ENCODE measurements around the gene TIFAB.

TIFAB gene

GRCh38 chr5:135441350-135441831, 10.8 kb downstream of the TIFAB start:
- DNase-seq, result no peak

GRCh38 chr5:135440916-135441315, 11.2 kb downstream of the TIFAB start:
- no peak for DNase-seq

GRCh38 chr5:135439231-135440205, 12.6 kb downstream of the TIFAB start:
- DNase-seq, result no peak

- no peak for DNase-seq
These were observed 13.4 kb downstream of the TIFAB start for GRCh38 chr5:135438636-135439221.

GRCh38 chr5:135437796-135438560, 14.2 kb downstream of the TIFAB start:
- DNase-seq, result no peak

- DNase-seq, result no peak
These were observed 14.7 kb downstream of the TIFAB start for GRCh38 chr5:135437422-135437795.

- DNase-seq, result no peak
These were observed 15.2 kb downstream of the TIFAB start for GRCh38 chr5:135436951-135437418.

GRCh38 chr5:135435467-135436330, 16.5 kb downstream of the TIFAB start:
- DNase-seq, result no peak

GRCh38 chr5:135434591-135435466, 17.3 kb downstream of the TIFAB start:
- DNase-seq, result no peak

GRCh38 chr5:135433681-135434426, 18.3 kb downstream of the TIFAB start:
- DNase-seq, result no peak

- DNase-seq, result no peak
These were observed 20.0 kb downstream of the TIFAB start for GRCh38 chr5:135432113-135432512.

GRCh38 chr5:135430135-135430437, 22.1 kb downstream of the TIFAB start:
- DNase-seq, result no peak

GRCh38 chr5:135429301-135430134, 22.6 kb downstream of the TIFAB start:
- peak; percentile 36 for DNase-seq

GRCh38 chr5:135428586-135428985, 23.6 kb downstream of the TIFAB start:
- no peak for DNase-seq

GRCh38 chr5:135426102-135427082, 25.8 kb downstream of the TIFAB start:
- no peak for DNase-seq

- DNase-seq, result no peak
These were observed 26.5 kb downstream of the TIFAB start for GRCh38 chr5:135425641-135426040.

GRCh38 chr5:135423846-135424168, 28.3 kb downstream of the TIFAB start:
- no peak for DNase-seq

GRCh38 chr5:135423146-135423845, 28.9 kb downstream of the TIFAB start:
- no peak for DNase-seq
